SK-N-SH (cell line): ENCODE results near the gene FCRLB.

ENCODE experiments used
- CTCF ChIP-seq: fragments of 200-600 bp; sonication (generic); IDR thresholded peaks from 2 replicates; pipeline ENCODE4 v1.6.1; 2017; ENCODE audit warnings: antibody characterized with exemption, mild to moderate bottlenecking, moderate library complexity
- TF ChIP-seq, protein P1 (sequence below): IDR thresholded peaks from 2 replicates; pipeline ENCODE4 v1.4.0; 2012; ENCODE audit warnings: low read depth, borderline replicate concordance

GRCh38 chr1:161731981-161732718 is 10.8 kb downstream of the FCRLB start:
- TF ChIP-seq, protein P1, sequence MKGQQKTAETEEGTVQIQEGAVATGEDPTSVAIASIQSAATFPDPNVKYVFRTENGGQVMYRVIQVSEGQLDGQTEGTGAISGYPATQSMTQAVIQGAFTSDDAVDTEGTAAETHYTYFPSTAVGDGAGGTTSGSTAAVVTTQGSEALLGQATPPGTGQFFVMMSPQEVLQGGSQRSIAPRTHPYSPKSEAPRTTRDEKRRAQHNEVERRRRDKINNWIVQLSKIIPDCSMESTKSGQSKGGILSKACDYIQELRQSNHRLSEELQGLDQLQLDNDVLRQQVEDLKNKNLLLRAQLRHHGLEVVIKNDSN = no peak
- no peak for TF ChIP-seq CTCF
